Measurements from ENCODE around the gene F2R.
"Not testable (repeated sequence)": the region's sequence is repeated elsewhere in the genome, so short reads cannot be mapped to it uniquely, and the experiment has no call there.

Gene F2R

DNA sequence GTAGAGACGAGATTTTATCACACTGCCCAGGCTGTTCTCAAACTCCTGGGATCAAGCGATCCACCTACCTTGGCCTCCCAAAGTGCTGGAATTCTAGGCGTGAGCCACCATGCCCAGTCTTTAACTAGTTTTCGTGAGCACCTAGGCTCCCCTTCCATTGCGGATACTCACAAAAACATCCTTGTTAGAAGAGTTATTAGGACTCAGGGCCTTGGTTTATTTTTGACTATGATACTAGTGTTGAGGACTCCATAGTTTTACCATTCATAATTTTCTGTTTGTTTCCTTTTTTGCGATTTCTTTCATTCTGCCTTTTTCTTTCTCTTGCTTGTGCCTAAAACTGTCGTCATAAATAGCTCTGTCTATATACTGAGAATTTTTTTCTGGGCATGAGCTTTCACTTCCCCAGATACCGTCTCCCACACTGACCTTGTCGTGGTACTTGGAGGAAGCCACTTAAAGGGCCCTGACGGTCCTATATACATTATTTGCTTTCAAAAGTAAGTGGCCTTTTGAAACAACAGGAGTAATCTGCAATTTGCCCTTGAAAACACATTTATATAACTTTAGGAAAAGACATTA is 5.2 kb downstream of the F2R start:
- DNase-seq: no peak

DNA sequence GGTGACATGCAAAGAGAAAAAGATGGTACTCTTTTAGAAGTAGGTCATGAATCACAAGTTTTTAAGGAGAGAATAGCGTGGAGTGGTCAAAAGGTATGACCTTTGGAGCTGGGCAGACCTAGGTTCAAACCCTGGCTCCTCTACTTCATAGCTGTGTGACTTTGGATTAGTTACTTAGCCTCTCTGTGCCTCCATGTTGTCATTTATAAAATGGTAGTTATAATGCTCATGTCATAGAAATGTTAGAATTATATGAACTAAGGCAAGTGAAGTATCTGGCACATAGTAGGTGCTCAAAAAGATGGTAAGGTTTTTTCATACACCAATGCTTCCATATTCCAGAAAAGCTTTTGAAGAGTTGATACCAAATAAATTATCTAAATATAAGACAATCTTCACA is 7.3 kb downstream of the F2R start:
- no peak for DNase-seq

DNA sequence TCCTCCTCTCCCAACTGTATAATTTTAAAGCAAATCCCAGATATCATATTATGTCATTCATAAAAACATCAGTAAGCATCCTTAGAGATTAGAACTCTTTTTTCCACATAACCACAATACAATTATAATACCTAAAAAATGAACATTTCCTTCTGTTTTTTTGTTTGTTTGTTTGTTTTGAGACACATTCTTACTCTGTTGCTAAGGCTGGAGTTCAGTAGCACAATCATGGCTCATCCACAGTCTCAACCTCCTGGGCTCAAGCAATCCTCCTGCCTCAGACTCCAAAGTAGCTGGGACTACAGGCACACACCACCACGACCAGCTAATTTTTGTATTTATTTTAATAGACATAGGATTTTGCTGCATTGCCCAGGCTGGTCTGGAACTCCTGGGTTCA is 8.0 kb downstream of the F2R start:
- no peak for DNase-seq

- DNase-seq: no peak
These were observed 8.9 kb downstream of the F2R start for GRCh38 chr5:76724871-76725270.

DNA sequence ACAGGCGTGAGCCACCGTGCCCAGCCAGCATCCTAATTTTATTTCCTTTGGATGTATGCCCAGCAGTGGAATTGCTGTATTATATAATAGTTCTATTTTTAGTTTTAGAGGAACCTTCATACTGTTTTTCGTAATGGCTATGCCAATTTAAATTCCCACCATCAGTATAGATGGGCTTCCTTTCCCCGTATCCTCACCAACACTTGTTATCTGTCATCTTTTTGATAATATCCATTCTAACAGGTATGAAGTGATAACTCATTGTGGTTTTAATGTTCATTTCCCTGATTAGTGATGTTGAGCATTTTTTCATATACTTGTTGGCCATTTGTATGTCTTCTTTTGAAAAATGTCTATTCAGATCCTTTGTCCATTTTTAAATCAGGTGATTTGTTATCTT is 13.0 kb downstream of the F2R start:
- DNase-seq: no peak

- no peak for DNase-seq
These were observed 13.7 kb downstream of the F2R start for GRCh38 chr5:76729373-76730290.

DNA sequence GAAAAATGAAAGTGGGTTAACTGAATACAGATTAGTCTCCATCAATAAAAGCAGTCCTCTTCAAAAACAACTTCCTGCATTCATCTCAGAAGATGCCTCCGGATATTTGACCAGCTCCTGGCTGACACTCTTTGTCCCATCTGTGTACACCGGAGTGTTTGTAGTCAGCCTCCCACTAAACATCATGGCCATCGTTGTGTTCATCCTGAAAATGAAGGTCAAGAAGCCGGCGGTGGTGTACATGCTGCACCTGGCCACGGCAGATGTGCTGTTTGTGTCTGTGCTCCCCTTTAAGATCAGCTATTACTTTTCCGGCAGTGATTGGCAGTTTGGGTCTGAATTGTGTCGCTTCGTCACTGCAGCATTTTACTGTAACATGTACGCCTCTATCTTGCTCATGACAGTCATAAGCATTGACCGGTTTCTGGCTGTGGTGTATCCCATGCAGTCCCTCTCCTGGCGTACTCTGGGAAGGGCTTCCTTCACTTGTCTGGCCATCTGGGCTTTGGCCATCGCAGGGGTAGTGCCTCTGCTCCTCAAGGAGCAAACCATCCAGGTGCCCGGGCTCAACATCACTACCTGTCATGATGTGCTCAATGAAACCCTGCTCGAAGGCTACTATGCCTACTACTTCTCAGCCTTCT is 16.6 kb downstream of the F2R start:
- DNase-seq: no peak

GRCh38 chr5:76733049-76733417 is 17.1 kb downstream of the F2R start:
- no peak for DNase-seq

DNA sequence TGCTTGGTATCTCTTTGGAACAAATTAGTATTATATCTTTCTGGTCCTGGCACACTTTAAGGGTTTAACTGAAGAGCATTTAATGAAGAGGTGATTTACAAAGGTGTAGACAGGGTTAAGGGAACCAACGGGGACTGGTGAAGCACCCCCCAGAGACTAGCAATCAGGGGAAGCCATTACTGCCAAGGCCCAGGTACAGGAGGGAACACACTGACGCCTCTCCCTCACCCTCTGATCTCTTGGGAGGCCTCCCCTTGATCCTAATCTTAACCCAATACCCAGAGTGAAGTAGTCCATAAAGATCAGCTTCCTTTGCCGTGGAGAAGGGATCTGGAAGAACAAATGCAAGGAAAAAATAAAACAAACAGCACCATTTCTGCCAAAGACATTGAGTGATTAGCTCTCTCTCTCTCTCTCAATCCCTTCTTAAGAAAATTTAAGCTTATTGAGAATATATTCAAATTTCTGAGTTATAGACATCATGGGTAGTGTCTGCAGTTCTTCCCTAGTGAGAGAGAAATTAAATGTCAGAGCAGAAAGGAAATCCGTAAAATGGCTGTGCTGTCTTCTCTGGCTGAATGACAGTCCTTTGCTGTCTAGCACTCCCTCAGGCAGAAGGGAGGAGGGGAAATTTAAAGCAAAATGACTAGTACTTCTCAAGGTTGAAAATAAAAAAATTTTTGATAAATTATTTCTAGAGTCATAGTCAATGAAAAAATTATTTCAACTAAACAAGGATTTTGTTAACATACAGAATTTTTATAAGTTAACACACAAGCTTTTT is 20.0 kb downstream of the F2R start:
- no peak for DNase-seq

GRCh38 chr5:76736679-76737556 is 21.0 kb downstream of the F2R start:
- DNase-seq: no peak

GRCh38 chr5:76737846-76738245 is 21.9 kb downstream of the F2R start:
- no peak for DNase-seq

DNA sequence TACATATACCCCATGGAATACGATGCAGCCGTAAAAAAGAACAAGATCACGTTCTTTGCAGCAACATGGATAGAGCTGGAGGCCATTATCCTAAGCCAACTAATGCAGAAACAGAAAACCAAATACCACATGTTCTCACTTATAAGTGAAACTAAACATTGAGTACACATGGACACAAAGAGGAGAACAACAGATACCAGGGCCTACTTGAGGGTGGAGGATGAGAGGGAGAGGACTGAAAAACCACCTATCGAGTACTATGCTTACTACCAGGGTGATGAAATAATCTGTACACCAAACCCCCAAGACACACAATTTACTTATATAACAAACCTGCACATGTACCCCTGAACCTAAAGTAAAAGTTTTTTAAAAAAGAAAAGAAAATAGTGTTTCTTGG is 25.6 kb downstream of the F2R start:
- DNase-seq: not testable (repeated sequence)

GRCh38 chr5:76742583-76742982 is 26.7 kb downstream of the F2R start:
- DNase-seq: no peak

GRCh38 chr5:76744632-76745031 is 28.7 kb downstream of the F2R start:
- no peak for DNase-seq

DNA sequence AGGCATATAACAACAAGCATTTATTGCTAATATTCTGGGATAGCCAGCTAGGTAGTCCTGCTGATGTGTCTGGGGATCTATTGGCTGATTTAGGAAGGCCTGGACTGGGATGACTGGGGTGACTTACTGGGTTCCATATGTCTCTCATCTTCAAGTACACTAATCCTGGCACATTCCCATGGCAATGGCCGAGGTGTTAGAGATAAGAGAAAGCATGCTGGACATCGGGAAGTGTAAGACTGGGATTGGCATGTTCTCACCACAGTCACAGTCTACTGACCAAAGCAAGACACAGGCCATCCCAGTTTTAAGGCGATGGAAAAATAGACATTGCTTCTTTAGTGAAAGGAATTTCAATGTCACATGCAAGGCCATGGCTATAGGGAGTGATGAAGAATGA is 29.7 kb downstream of the F2R start:
- no peak for DNase-seq

GRCh38 chr5:76746677-76747076 is 30.8 kb downstream of the F2R start:
- DNase-seq: no peak

- DNase-seq: no peak
These were observed 31.8 kb downstream of the F2R start for GRCh38 chr5:76747706-76748105.

- no peak for DNase-seq
These were observed 35.4 kb downstream of the F2R start for GRCh38 chr5:76751291-76751690.

- DNase-seq: no peak
These were observed 38.7 kb downstream of the F2R start for GRCh38 chr5:76754668-76755078.

DNA sequence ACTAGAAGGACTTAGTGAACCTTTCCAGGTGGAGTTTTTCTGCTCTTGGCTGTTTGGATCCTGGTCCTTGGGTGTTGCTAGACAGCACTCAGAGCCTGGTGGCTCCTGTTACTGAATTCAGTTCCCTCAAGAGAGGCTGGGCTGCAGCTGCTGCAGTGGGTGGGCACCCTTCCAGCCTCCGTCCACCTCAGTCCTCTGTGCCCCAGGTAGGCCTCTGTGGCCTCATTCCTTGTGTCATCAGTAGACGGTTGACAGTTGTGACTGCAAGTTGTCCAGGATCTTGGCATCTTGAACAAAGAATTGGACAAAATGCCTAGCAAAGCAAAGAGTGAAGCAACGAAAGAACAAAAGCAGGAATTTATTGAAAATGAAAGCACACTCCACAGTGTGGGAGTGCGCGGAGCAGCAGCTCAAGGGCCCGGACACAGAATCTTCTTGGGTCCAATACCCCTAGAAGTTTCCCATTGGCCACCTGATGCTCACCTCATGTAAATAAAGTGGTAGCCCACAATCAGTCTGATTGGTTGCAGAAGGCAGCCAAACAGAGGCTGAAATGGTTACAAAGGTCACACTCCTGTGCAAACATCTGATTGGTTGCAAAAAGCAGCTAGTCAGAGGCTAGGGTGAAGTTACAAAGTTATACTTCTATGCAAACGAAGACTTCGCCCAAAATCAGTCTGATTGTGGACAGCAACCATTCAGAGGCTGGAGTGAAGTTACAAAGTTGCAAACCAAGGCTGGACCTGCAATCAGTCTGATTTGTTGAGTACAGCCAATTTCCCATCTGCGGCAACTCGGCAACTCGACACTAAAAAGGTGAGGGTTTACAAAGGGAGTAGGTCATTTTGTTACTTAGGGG is 40.1 kb downstream of the F2R start:
- no peak for DNase-seq

GRCh38 chr5:76757049-76757448 is 41.1 kb downstream of the F2R start:
- DNase-seq: no peak
